Fibroblast of lung (primary cell): ENCODE results near the gene KLHL29.

Experiments
- CTCF ChIP-seq, 2 donors: IDR thresholded peaks in 1 of 2; conservative IDR thresholded peaks in 1 of 2; 1 replicate in 1 of 2; 2 replicates in 1 of 2; pipeline ENCODE4 v1.5.1; 2011 to 2012; ENCODE audit warnings: low read length in 2 of 2, control low read depth in 1 of 2, inconsistent platforms in 1 of 2, low read depth in 1 of 2, mild to moderate bottlenecking in 1 of 2
- EZH2 ChIP-seq: IDR thresholded peaks from 2 replicates; pipeline ENCODE4 v1.5.1; 2012; ENCODE audit warnings: low read length, control low read depth, mild to moderate bottlenecking; ENCODE audit errors: missing control alignments

- no peak for TF ChIP-seq CTCF (conservative IDR thresholded peaks at IDR 0.05 in 1 of 2, IDR thresholded peaks at IDR 0.05 in 1 of 2; ENCODE audit: low read depth in 1 of 2, low read length in 2 of 2)
- TF ChIP-seq EZH2 = no peak
These were observed 311.1 kb downstream of the KLHL29 start for GRCh38 chr2:23695890-23696751.
